ENCODE measurements around the gene ORM1.

DNA sequence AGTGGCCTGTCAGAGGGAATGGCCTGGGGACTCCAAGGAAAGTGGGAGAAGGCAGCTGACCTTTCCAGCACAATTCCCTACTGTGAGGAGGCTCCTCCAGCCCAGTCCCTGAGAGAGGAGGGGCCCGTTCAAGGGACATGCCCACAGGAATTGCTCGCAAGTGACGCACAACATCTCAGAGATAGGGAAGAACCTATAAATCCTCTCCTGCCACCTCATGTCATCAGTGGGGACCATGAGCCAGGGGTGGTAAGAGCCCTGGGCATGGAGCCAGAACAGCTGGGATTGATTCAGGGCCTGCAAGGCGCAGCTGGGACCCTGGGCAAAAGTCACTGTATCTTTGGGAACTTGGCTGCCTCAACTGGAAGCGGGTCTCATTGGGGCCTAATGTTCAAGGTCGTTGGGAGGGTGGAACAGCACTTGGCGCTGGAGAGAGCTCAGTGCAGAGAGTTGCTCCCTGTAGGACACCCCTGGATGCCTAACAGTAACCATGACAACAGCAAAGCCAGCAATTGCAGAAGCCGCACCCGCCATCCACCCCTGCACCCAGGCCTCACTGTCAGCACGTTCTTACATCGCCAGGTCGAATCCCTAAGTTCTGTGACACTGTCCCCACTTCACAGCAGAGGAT lies 41.3 kb upstream of the ORM1 start:
- TF ChIP-seq, protein P1, sequence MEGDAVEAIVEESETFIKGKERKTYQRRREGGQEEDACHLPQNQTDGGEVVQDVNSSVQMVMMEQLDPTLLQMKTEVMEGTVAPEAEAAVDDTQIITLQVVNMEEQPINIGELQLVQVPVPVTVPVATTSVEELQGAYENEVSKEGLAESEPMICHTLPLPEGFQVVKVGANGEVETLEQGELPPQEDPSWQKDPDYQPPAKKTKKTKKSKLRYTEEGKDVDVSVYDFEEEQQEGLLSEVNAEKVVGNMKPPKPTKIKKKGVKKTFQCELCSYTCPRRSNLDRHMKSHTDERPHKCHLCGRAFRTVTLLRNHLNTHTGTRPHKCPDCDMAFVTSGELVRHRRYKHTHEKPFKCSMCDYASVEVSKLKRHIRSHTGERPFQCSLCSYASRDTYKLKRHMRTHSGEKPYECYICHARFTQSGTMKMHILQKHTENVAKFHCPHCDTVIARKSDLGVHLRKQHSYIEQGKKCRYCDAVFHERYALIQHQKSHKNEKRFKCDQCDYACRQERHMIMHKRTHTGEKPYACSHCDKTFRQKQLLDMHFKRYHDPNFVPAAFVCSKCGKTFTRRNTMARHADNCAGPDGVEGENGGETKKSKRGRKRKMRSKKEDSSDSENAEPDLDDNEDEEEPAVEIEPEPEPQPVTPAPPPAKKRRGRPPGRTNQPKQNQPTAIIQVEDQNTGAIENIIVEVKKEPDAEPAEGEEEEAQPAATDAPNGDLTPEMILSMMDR (conservative IDR thresholded peaks at IDR 0.05; ENCODE audit: low read length), result no peak
- no peak for TF ChIP-seq EZH2phosphoT487 (IDR thresholded peaks at IDR 0.05; ENCODE audit: borderline replicate concordance, low read depth, low read length)
